ENCODE data around the gene NRBP1.
A peak's percentile ranks its signal among the peaks of the same experiment; 100 is the strongest.

The NRBP1 gene

DNA sequence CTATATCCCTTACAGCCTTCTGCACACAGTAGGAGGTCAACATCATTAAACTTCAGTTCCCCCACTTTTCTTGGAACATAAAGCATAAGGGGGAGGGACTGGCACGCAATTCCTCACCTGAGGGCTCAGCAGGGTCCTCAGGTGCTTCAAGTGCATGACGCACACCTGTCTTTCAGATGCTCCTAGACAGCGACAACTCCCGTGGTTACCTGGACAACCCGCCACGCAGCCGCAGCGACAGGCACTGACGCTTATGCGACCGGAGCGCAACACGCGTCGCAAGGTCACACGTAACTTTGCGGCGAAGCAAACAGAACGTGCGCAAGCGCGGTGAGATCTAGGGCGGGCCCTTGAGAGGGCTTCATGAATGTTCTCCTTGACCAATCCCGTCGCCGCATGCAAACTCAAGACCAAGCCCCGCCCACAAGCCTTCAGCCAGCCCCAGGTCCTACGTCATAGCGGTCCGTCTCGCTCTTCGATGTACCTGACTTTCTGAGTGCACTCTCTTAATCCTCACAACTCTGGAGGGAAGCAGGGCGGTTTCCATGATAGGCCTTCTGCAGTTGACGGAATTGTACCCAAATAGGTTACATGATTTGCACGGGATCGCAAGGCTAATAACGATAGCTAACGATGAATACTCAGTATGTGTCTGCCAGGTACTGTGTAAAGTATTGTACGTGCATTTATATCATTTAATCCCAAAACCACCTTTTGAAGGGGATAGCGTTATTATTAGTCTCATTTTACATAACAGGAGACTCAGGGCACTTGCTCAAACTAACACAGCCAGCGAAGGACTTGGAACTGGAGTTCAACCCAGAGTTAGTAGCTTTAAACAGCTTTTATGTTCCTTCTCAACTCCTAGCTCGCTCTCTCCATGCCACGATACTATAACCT, 61.3 kb downstream of the NRBP1 start, which contains the start of gene IFT172:
Gene IFT172 (minus strand): TSS at position 246 of the 900 bp plus-strand sequence. CDS start 90 bp downstream, at position 156.
- DNase-seq (ENCODE audit: insufficient read length, low spot score), result peak; percentile 99
- peak; percentile 99 for FAIRE-seq
